ENCODE results near the gene TAGLN. TPM values are rescaled to one million over a fixed set of nuclear protein-coding genes. Genes with fewer than 3 reads are reported as not detected.

Gene TAGLN
- total RNA-seq, 1 donor from 2014 or later = 122 TPM

DNA sequence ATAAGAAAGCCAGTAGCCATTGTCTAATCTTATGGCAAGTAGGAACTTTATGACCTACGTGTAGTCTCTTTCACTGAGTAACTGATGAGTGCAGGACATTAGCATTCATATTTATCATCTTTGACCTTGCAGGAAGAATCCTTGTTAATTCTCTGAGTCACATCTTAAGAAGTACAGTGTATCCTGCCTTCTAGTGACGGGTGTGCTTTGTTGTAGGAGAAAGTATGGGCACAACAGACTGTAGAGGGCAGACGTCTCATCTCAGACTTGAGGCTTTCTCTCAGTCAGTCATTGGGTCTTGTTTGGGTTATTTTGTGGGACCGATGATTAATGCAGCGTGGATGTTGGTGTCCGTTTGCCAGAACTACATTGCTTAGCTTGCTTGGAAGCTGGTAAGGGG, 40.1 kb downstream of the TAGLN start:
- intact Hi-C loops (cut with DNase I) = no loop called here
- DNase-seq (ENCODE audit: missing footprints) = no peak
- ATAC-seq = no peak

DNA sequence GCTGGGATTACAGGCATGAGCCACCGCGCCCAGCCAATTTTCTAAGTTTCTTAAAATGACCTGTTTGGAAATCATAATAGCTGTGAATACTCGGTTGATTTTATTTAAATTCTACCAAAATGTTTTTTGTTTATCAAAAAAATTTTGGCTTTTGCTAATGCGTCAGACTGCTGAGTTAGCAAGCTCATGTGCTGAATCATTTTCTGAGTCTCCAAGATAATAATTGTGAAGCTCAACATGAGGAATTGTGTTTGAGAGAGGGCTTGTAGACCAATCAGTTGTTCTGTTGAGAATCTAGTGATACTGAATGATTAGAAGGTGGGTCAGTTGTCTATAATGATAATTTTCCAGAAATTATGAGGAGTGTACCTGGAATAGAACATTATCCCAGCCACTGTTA, 49.2 kb downstream of the TAGLN start:
- ATAC-seq (no peak), DNase-seq (ENCODE audit: missing footprints) (no peak)
- intact Hi-C loops (cut with DNase I) = no loop called here

DNA sequence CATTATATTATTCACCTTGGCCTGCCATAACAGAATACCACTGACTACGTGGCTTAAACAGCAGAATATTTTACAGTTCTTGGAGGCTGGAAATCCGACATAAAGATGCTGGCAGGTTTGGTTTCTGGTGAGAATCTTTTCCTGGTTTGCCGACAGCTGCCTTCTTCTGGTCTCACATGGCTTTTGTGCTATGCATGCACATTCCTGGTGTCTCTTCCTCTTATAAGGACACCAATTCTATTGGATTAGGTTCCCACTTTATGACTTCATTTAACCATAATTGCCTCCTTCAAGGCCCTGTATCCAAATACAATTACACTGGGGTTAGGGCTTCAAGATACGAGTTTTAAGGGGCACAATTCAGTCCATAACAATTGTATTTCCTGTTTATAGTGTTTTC, 50.4 kb downstream of the TAGLN start:
- intact Hi-C loops (cut with DNase I) = no loop called here
- ATAC-seq = no peak
- no peak for DNase-seq (ENCODE audit: missing footprints)

DNA sequence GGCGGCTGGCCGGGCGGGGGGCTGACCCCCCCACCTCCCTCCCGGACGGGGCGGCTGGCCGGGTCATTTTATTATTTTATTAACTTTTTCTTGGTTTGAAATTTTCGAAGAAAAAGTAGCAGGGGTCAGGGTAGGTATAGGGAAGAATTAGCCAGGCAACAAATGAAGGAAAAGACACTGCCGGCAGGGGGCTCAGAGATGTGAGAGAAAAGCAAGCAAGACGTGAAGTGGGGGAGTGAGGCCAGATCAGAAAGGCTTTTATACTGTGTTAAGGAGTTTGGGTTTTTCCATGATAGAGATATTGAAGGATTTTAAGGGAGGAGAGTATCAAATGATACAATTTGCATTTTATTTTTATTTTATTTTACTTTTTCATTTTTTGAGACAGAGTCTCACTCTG, 52.3 kb downstream of the TAGLN start:
- DNase-seq (ENCODE audit: missing footprints) (no peak), ATAC-seq (no peak)
- intact Hi-C loops (cut with DNase I) = no loop called here

DNA sequence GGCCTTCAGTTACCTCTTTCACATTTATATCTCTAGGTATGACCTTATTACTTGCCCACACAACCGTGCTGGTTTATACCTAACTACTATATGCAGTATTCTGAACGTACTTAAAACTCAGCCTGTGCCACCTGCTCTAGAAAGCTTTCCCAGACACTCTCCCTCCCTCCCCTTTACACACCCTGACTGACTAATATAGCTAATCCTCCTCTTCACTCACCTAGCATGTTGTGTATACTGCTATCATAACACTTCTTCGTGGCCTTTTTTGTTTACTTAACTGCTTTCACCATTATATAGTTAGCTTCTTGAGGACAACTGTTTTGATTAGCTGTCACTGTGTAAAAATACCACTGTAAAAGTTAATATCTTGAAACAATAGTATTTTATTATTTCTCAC, 56.8 kb downstream of the TAGLN start:
- ATAC-seq (no peak), DNase-seq (ENCODE audit: missing footprints) (no peak)
- intact Hi-C loops (cut with DNase I) = no loop called here

DNA sequence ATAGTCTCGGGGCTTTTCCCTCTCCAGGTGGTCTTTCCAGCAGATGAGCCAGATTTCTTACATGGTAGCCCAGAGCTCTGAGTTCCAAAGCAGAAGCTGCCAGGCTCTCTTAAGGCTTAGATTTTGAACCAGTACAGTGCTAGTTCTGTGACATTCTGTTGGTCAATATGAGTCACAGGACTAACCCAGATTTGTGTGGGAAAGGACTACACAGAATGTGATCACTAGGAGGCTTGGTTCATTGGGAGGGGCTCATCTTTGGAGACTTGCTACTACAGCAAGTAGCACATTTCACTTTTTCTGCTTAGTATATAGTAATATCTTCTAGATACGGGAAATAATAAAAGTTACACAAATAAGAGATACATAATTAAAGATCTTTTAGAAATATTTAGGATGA, 57.4 kb downstream of the TAGLN start:
- intact Hi-C loops (cut with DNase I) = no loop called here
- DNase-seq (ENCODE audit: missing footprints) (no peak), ATAC-seq (no peak)

Other genes starting within 250 kb of the TAGLN start
- gene SIK3, start 100.9 kb upstream of the TAGLN start, total RNA-seq = 28.7 TPM
- gene PAFAH1B2, start 55.1 kb upstream of the TAGLN start, total RNA-seq = 52.3 TPM
- gene SIDT2, start 20.6 kb upstream of the TAGLN start, total RNA-seq = 26.1 TPM
- gene PCSK7, start 32.7 kb downstream of the TAGLN start, total RNA-seq = 26.7 TPM
- gene RNF214, start 33.3 kb downstream of the TAGLN start, total RNA-seq = 17.3 TPM
- gene BACE1-AS, start 92.0 kb downstream of the TAGLN start, total RNA-seq = 7.7 TPM
- gene BACE1, start 116.9 kb downstream of the TAGLN start, total RNA-seq = 10.7 TPM
- 4.7 TPM for gene CEP164, start 128.5 kb downstream of the TAGLN start, total RNA-seq